Adrenal gland (tissue), 12 donors: ENCODE data around the gene GGT7. TPM values are rescaled to one million over a fixed set of nuclear protein-coding genes. Genes with fewer than 3 reads are reported as not detected.

Experiments
- DNase-seq, 7 donors: peaks; one replicate each; pipeline ENCODE4 v3.0.0-alpha.2; 2019 to 2020
- H3K27ac ChIP-seq, 5 donors: fragments of 200-600 bp; sonication (generic) in 4 of 5; 1 replicate in 3 of 5; 2 replicates in 2 of 5; pipeline versions ENCODE4 v1.5.1 to v1.8.0; 2016 to 2020; ENCODE audit warnings: mild to moderate bottlenecking in 1 of 5
- H3K27me3 ChIP-seq: fragments of 200-600 bp; 2 replicates; pipeline ENCODE4 v1.8.0; 2021
- H3K36me3 ChIP-seq, 2 donors: fragments of 200-600 bp; replicated peaks in 1 of 2; 1 replicate in 1 of 2; 2 replicates in 1 of 2; pipeline versions ENCODE4 v1.5.1 to v1.8.0; 2018 to 2022
- H3K4me1 ChIP-seq, 2 donors: fragments of 200-600 bp; replicated peaks in 1 of 2; 1 replicate in 1 of 2; 2 replicates in 1 of 2; pipeline versions ENCODE4 v1.5.1 to v1.8.0; 2018 to 2021
- H3K4me3 ChIP-seq, 4 donors: fragments of 200-600 bp; sonication (generic) in 3 of 4; one replicate each; pipeline ENCODE4 v1.5.1; 2016 to 2018
- H3K9me3 ChIP-seq, 3 donors: fragments of 200-600 bp; sonication (generic) in 1 of 3; replicated peaks in 1 of 3; 1 replicate in 2 of 3; 2 replicates in 1 of 3; pipeline versions ENCODE4 v1.5.1 to v1.8.0; 2016 to 2021
- POLR2A ChIP-seq, 2 donors: fragments of 450-650 bp; IDR thresholded peaks; one replicate each; pipeline ENCODE4 v1.6.1; 2017; ENCODE audit warnings: antibody characterized with exemption in 2 of 2, mild to moderate bottlenecking in 2 of 2, moderate library complexity in 1 of 2
- WGBS, 4 donors: extraction: QIAGEN DNeasy Blood & Tissue Kit in 2 of 4; methylation state at CpG; one replicate each; pipeline versions ENCODE4 v1.1.5 to v1.1.7; 2013 to 2017; 5-methylcytosine and 5-hydroxymethylcytosine counted together
- intact Hi-C, 2 donors: fragments of 100-400 bp; cut with DNase I; formaldehyde crosslinking; loops; one replicate each; pipeline versions ENCODE4 v1.14.1 to v1.15.0; 2022 to 2023
- polyA plus RNA-seq, 3 donors: library from polyadenylated mRNA; stranded (reverse); fragments of 200-250 nt in 2 of 3; fragments of 350-450 nt in 1 of 3; fragmentation: Illumina TruSeq in 1 of 3; extraction: RNeasy Lipid Tissue Mini Kit (QIAGEN cat#74804) in 1 of 3; gene quantifications; one replicate each; pipeline ENCODE4 v1.2.3, GENCODE V29; 2013 to 2014
- total RNA-seq, 9 donors: library from RNA; depleted of rRNA in 4 of 9; stranded (reverse); fragments of >200 nt in 4 of 9; fragments of 120-200 nt in 1 of 9; fragmentation: NEBNext Ultra II Directional in 1 of 9; extraction: Animal tissue kit (Norgen Biotek cat#: 25700) in 1 of 9; gene quantifications; one replicate each; pipeline versions ENCODE4 v1.1.0 to v1.2.4, GENCODE V29; 2013 to 2023
- TF ChIP-seq, protein P1 (sequence below), 6 experiments: fragments of 450-650 bp in 4 of 6; fragments of 200-600 bp in 2 of 6; sonication (generic) in 1 of 6; IDR thresholded peaks; 1 replicate in 5 of 6; 2 replicates in 1 of 6; pipeline versions ENCODE4 v1.5.1 to v1.8.0; 2016 to 2021; ENCODE audit warnings: antibody characterized with exemption in 6 of 6, mild to moderate bottlenecking in 2 of 6, moderate library complexity in 1 of 6
- donor health status: healthy with polysubstance abuse.
- donor health status: Bipolar disorder and iron deficiency.
- donor health status: DM: yes; HTN: yes; CAD: no.
- donor health status: DM: no; HTN: no; CAD: no.
- donor health status: DM: no; HTN: no; CAD: no.
- donor health status: DM: yes; HTN: yes; CAD: no.

GGT7 gene
- total and polyA plus RNA-seq, 12 donors = 5.3 to 27.8 (median 14.2) TPM

DNA sequence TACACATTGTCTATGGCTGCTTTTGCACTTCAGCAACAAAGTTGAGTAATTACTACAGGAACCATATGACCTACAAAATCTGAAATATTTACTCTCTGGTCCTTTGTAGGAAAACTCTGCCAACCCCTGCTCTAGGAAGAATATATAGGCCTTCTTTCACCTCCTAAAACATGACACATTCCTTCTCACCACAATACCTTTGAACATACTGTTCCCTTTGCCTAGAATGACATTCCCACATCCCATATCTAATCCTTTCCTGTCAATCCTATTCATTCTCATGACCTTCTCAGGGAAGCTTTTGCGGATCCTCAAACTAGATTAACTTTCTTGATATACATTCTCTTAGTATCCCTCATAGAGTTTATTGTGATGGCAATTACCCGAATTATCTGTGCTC is 29.2 kb downstream of the GGT7 start:
- Histone ChIP-seq H3K4me3 (no peak overlapping the region), H3K9me3 (no peaks in the 10 kb centered on the region), H3K27me3 (no peaks in the 10 kb centered on the region), H3K27ac (no peak overlapping the region), H3K4me1 (no peaks in the 10 kb centered on the region), H3K36me3 (no peaks in the 10 kb centered on the region)
- intact Hi-C loops = no loop called here
- no peak for TF ChIP-seq POLR2A (IDR thresholded peaks at IDR 0.05)
- TF ChIP-seq, protein P1, sequence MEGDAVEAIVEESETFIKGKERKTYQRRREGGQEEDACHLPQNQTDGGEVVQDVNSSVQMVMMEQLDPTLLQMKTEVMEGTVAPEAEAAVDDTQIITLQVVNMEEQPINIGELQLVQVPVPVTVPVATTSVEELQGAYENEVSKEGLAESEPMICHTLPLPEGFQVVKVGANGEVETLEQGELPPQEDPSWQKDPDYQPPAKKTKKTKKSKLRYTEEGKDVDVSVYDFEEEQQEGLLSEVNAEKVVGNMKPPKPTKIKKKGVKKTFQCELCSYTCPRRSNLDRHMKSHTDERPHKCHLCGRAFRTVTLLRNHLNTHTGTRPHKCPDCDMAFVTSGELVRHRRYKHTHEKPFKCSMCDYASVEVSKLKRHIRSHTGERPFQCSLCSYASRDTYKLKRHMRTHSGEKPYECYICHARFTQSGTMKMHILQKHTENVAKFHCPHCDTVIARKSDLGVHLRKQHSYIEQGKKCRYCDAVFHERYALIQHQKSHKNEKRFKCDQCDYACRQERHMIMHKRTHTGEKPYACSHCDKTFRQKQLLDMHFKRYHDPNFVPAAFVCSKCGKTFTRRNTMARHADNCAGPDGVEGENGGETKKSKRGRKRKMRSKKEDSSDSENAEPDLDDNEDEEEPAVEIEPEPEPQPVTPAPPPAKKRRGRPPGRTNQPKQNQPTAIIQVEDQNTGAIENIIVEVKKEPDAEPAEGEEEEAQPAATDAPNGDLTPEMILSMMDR (IDR thresholded peaks at IDR 0.05) = no peak
- WGBS, 4 donors = 85 to 94% (median 90%) methylated on average over 2 of the region's 2 CpGs
- DNase-seq = no peak

DNA sequence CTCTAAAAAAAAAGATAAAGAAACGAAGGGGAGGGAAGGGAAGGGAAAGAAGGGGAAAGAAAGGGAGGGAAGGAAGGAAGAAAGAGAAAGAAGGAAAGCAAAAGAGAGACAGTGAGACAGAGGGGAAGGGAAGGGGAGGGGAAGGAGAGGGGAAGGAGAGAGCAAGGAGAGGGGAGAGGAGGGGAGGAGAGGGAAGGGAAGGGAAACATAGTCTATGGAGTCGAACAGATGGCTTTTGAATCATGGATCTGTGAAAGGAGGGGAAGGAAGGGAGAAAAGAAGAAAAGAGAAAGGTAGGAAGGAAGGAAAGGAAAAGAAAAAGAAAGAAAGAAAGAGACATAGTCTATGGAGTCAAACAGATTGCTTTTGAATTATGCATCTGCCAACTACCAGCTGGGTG is 30.5 kb downstream of the GGT7 start:
- 42 to 71% (median 55%) methylated on average over 2 of the region's 2 CpGs for WGBS, 4 donors
- H3K4me1 ChIP-seq = no peaks in the 10 kb centered on the region
- TF ChIP-seq, protein P1 (IDR thresholded peaks at IDR 0.05) = no peak
- no peak for TF ChIP-seq POLR2A (IDR thresholded peaks at IDR 0.05)
- no peaks in the 10 kb centered on the region for H3K27me3 ChIP-seq
- H3K27ac ChIP-seq = no peak overlapping the region
- H3K36me3 ChIP-seq = no peaks in the 10 kb centered on the region
- no peaks in the 10 kb centered on the region for H3K9me3 ChIP-seq
- DNase-seq = no peak
- H3K4me3 ChIP-seq = no peak overlapping the region
- intact Hi-C loops = no loop called here

DNA sequence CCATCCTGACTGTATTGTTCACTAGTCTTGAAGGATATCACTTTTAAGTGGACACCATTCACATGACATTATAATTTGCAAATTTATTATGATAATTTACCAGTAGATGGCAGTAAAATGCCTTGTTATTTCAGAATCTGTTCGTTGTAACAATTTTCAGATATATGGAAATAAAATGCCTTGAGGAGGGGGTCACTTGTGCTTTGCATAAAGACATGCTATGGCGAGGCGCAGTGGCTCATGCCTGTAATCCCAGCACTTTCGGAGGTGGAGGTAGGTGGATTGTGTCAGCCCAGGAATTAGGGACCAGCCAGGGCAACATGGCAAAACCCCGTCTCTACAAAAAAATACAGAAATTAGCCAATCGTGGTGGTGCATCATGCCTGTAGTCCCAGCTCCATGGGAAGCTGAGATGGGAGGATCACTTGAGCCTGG is 38.2 kb downstream of the GGT7 start:
- Histone ChIP-seq H3K4me1 (no peaks in the 10 kb centered on the region), H3K9me3 (no peaks in the 10 kb centered on the region), H3K36me3 (no peaks in the 10 kb centered on the region), H3K4me3 (no peak overlapping the region), H3K27ac (no peak overlapping the region), H3K27me3 (no peaks in the 10 kb centered on the region)
- WGBS, 4 donors = 23 to 30% (median 26%) methylated on average over 6 of the region's 6 CpGs
- DNase-seq = no peak
- TF ChIP-seq, protein P1 (IDR thresholded peaks at IDR 0.05) = peak; percentile 26 to 68 (median 50)
- TF ChIP-seq POLR2A (IDR thresholded peaks at IDR 0.05) = no peak
- intact Hi-C loops = no loop called here

DNA sequence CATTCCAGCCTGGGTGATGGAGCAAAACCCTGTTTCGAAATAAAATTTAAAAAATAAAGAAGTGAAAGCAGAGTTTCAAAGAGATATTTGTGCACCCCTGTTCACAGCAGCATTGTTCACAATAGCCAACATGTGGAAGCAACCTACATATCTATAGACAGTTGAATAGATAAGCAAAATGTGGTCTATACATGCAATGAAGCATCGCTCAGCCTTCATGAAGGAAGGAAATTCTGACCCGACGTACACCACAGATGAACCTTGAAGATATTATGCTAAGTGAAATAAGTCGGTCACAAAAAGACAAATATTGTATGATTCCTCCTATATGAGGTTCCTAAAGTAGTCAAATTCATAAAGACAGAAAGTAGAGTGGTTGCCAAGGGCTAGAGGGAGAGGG is 40.7 kb downstream of the GGT7 start:
- Histone ChIP-seq H3K27ac (no peak overlapping the region), H3K4me1 (no peaks in the 10 kb centered on the region)
- WGBS, 4 donors = 54 to 62% (median 57%) methylated on average over 5 of the region's 5 CpGs

More for the DNA sequence above, 40.7 kb downstream of the GGT7 start:
- Histone ChIP-seq H3K27me3 (no peaks in the 10 kb centered on the region), H3K36me3 (no peaks in the 10 kb centered on the region), H3K4me3 (no peak overlapping the region), H3K9me3 (no peaks in the 10 kb centered on the region)
- intact Hi-C loops = no loop called here
- TF ChIP-seq, protein P1 (IDR thresholded peaks at IDR 0.05) = no peak
- no peak for DNase-seq
